Measurements from ENCODE around the gene CCDC191.

CCDC191 gene

GRCh38 chr3:113977822-113978221 is 78.5 kb downstream of the CCDC191 start:
- Histone ChIP-seq H3K27me3 (ENCODE audit: insufficient read depth, low read length, poor library complexity) (no peaks in the 10 kb centered on the region), H3K79me2 (ENCODE audit: insufficient read depth, low read length) (no peaks in the 10 kb centered on the region), H2AFZ (ENCODE audit: low read depth, low read length) (no peak overlapping the region), H3K4me2 (ENCODE audit: insufficient read depth, low read length) (no peak overlapping the region), H3K9me3 (ENCODE audit: insufficient read depth, low read length, severe bottlenecking) (peaks cover 6% of the 10 kb centered on the region), H3K36me3 (ENCODE audit: insufficient read depth, low read length) (no peaks in the 10 kb centered on the region), H3K4me1 (ENCODE audit: insufficient read depth, low read length) (no peaks in the 10 kb centered on the region), H3K27ac (ENCODE audit: low read length) (no peak overlapping the region), H4K20me1 (ENCODE audit: insufficient read depth, low read length) (no peaks in the 10 kb centered on the region), H3K9ac (ENCODE audit: low read depth, low read length) (no peak overlapping the region), H3K4me3 (ENCODE audit: low read depth in 1 of 2, low read length in 2 of 2) (no peak overlapping the region)
- TF ChIP-seq EZH2 (IDR thresholded peaks at IDR 0.05; ENCODE audit: borderline replicate concordance, low read depth, low read length, severe bottlenecking) = no peak
- no peak for TF ChIP-seq CTCF (IDR thresholded peaks at IDR 0.05; ENCODE audit: borderline replicate concordance, extremely low read depth, low read length, poor library complexity, severe bottlenecking)
- no peak for ATAC-seq (ENCODE audit: insufficient read depth, low read depth)
- DNase-seq = no peak

GRCh38 chr3:113968986-113969385 is 87.3 kb downstream of the CCDC191 start:
- Histone ChIP-seq H4K20me1 (ENCODE audit: insufficient read depth, low read length) (no peaks in the 10 kb centered on the region), H3K36me3 (ENCODE audit: insufficient read depth, low read length) (no peaks in the 10 kb centered on the region), H3K4me3 (ENCODE audit: low read depth in 1 of 2, low read length in 2 of 2) (no peak overlapping the region), H3K27ac (ENCODE audit: low read length) (no peak overlapping the region), H3K79me2 (ENCODE audit: insufficient read depth, low read length) (no peaks in the 10 kb centered on the region), H3K27me3 (ENCODE audit: insufficient read depth, low read length, poor library complexity) (no peaks in the 10 kb centered on the region), H3K4me1 (ENCODE audit: insufficient read depth, low read length) (peaks cover 9% of the 10 kb centered on the region), H3K9me3 (ENCODE audit: insufficient read depth, low read length, severe bottlenecking) (peaks cover 7% of the 10 kb centered on the region), H3K4me2 (ENCODE audit: insufficient read depth, low read length) (no peak overlapping the region), H2AFZ (ENCODE audit: low read depth, low read length) (no peak overlapping the region), H3K9ac (ENCODE audit: low read depth, low read length) (no peak overlapping the region)
- ATAC-seq (ENCODE audit: insufficient read depth, low read depth) (no peak), DNase-seq (no peak)
- TF ChIP-seq EZH2 (IDR thresholded peaks at IDR 0.05; ENCODE audit: borderline replicate concordance, low read depth, low read length, severe bottlenecking) = no peak
- no peak for TF ChIP-seq CTCF (IDR thresholded peaks at IDR 0.05; ENCODE audit: borderline replicate concordance, extremely low read depth, low read length, poor library complexity, severe bottlenecking)

- no peak overlapping the region for H2AFZ ChIP-seq (ENCODE audit: low read depth, low read length)
- H3K4me1 ChIP-seq (ENCODE audit: insufficient read depth, low read length) = peaks cover 18% of the 10 kb centered on the region
- H3K79me2 ChIP-seq (ENCODE audit: insufficient read depth, low read length) = no peaks in the 10 kb centered on the region
- no peaks in the 10 kb centered on the region for H4K20me1 ChIP-seq (ENCODE audit: insufficient read depth, low read length)
- no peaks in the 10 kb centered on the region for H3K27me3 ChIP-seq (ENCODE audit: insufficient read depth, low read length, poor library complexity)
- ATAC-seq (ENCODE audit: insufficient read depth, low read depth) = no peak
- H3K9me3 ChIP-seq (ENCODE audit: insufficient read depth, low read length, severe bottlenecking) = no peaks in the 10 kb centered on the region
- TF ChIP-seq EZH2 (IDR thresholded peaks at IDR 0.05; ENCODE audit: borderline replicate concordance, low read depth, low read length, severe bottlenecking) (no peak), CTCF (IDR thresholded peaks at IDR 0.05; ENCODE audit: borderline replicate concordance, extremely low read depth, low read length, poor library complexity, severe bottlenecking) (no peak)
- H3K4me2 ChIP-seq (ENCODE audit: insufficient read depth, low read length) = no peak overlapping the region
- no peak overlapping the region for H3K9ac ChIP-seq (ENCODE audit: low read depth, low read length)
- no peak for DNase-seq
- no peak overlapping the region for H3K27ac ChIP-seq (ENCODE audit: low read length)
- H3K36me3 ChIP-seq (ENCODE audit: insufficient read depth, low read length) = no peaks in the 10 kb centered on the region
- H3K4me3 ChIP-seq (ENCODE audit: low read depth in 1 of 2, low read length in 2 of 2) = no peak overlapping the region
Measured at GRCh38 chr3:113966172-113966571, 90.2 kb downstream of the CCDC191 start.

- H3K27ac ChIP-seq (ENCODE audit: low read length) = no peak overlapping the region
- H3K9me3 ChIP-seq (ENCODE audit: insufficient read depth, low read length, severe bottlenecking) = no peaks in the 10 kb centered on the region
- H3K4me2 ChIP-seq (ENCODE audit: insufficient read depth, low read length) = no peak overlapping the region
- no peak overlapping the region for H3K4me3 ChIP-seq (ENCODE audit: low read depth in 1 of 2, low read length in 2 of 2)
- no peak for TF ChIP-seq CTCF (IDR thresholded peaks at IDR 0.05; ENCODE audit: borderline replicate concordance, extremely low read depth, low read length, poor library complexity, severe bottlenecking)
- no peak for TF ChIP-seq EZH2 (IDR thresholded peaks at IDR 0.05; ENCODE audit: borderline replicate concordance, low read depth, low read length, severe bottlenecking)
- H3K4me1 ChIP-seq (ENCODE audit: insufficient read depth, low read length) = peaks cover 18% of the 10 kb centered on the region
- no peak overlapping the region for H2AFZ ChIP-seq (ENCODE audit: low read depth, low read length)
- H4K20me1 ChIP-seq (ENCODE audit: insufficient read depth, low read length) = no peaks in the 10 kb centered on the region
- no peaks in the 10 kb centered on the region for H3K36me3 ChIP-seq (ENCODE audit: insufficient read depth, low read length)
- H3K79me2 ChIP-seq (ENCODE audit: insufficient read depth, low read length) = no peaks in the 10 kb centered on the region
- H3K27me3 ChIP-seq (ENCODE audit: insufficient read depth, low read length, poor library complexity) = no peaks in the 10 kb centered on the region
- ATAC-seq (ENCODE audit: insufficient read depth, low read depth) (peak; percentile 80), DNase-seq (no peak)
- H3K9ac ChIP-seq (ENCODE audit: low read depth, low read length) = no peak overlapping the region
Measured at GRCh38 chr3:113963879-113964278, 92.4 kb downstream of the CCDC191 start.
